ENCODE results near the gene BNC2.

- TF ChIP-seq POLR2A (IDR thresholded peaks at IDR 0.05; ENCODE audit: low read depth, low read length) (no peak), POLR2AphosphoS5 (IDR thresholded peaks at IDR 0.05; ENCODE audit: low read depth, low read length) (no peak)
These were observed 68.5 kb downstream of the BNC2 start for GRCh38 chr9:16801871-16802466.

Measured in GM12892 (cell line).